Bronchial epithelial cell (primary cell): ENCODE measurements around the gene GALNS. TPM values are rescaled to one million over a fixed set of nuclear protein-coding genes. Genes with fewer than 3 reads are reported as not detected.

Source experiments
- DNase-seq: peaks from one replicate; pipeline ENCODE4 v3.0.0-alpha.2; 2010; ENCODE audit warnings: low read depth
- FAIRE-seq: peaks from 2 replicates; lab custom pipeline; 2011; peaks lifted over from hg19 to GRCh38; lab: Jason Lieb, UNC
- H3K27me3 ChIP-seq: 2 replicates; pipeline ENCODE4 v1.5.1; 2011; ENCODE audit warnings: low read length; ENCODE audit not compliant: control insufficient read depth, insufficient read depth
- H3K36me3 ChIP-seq: 2 replicates; pipeline ENCODE4 v1.5.1; 2011; ENCODE audit warnings: low read length; ENCODE audit not compliant: control insufficient read depth, insufficient read depth
- H3K4me3 ChIP-seq: 2 replicates; pipeline ENCODE4 v1.5.1; 2011; ENCODE audit warnings: mild to moderate bottlenecking, low read depth, low read length, control low read depth
- CTCF ChIP-seq: IDR thresholded peaks from 2 replicates; pipeline ENCODE4 v1.5.1; 2011; ENCODE audit warnings: mild to moderate bottlenecking, moderate library complexity, low read length, control low read depth, inconsistent platforms; ENCODE audit not compliant: insufficient read depth, severe bottlenecking
- total RNA-seq: library from RNA; depleted of rRNA; stranded (reverse); fragments of >200 nt; gene quantifications from 2 replicates; pipeline ENCODE4 v1.2.1, GENCODE V29; 2014

Gene GALNS
- total RNA-seq, 1 donor from 2014 or later = 16.3 TPM

- Histone ChIP-seq H3K4me3 (no peak overlapping the region), H3K36me3 (no peaks in the 10 kb centered on the region), H3K27me3 (peaks cover 9% of the 10 kb centered on the region)
- DNase-seq = no peak
- no peak for TF ChIP-seq CTCF
- no peak for FAIRE-seq
Observed at GRCh38 chr16:88872650-88873331, 16.0 kb upstream of the GALNS start.

- TF ChIP-seq CTCF = no peak
- DNase-seq (no peak), FAIRE-seq (no peak)
- H3K27me3 ChIP-seq = peaks cover 8% of the 10 kb centered on the region
- H3K4me3 ChIP-seq = no peak overlapping the region
- H3K36me3 ChIP-seq = no peaks in the 10 kb centered on the region
Observed at GRCh38 chr16:88871730-88872416, 15.1 kb upstream of the GALNS start.

GRCh38 chr16:88871349-88871702 lies 14.6 kb upstream of the GALNS start:
- no peaks in the 10 kb centered on the region for H3K36me3 ChIP-seq
- peaks cover 8% of the 10 kb centered on the region for H3K27me3 ChIP-seq
- FAIRE-seq (no peak), DNase-seq (no peak)
- H3K4me3 ChIP-seq = no peak overlapping the region
- TF ChIP-seq CTCF = no peak

GRCh38 chr16:88870608-88871348 lies 14.0 kb upstream of the GALNS start:
- no peaks in the 10 kb centered on the region for H3K36me3 ChIP-seq
- peaks cover 8% of the 10 kb centered on the region for H3K27me3 ChIP-seq
- FAIRE-seq (no peak), DNase-seq (no peak)
- TF ChIP-seq CTCF = no peak
- no peak overlapping the region for H3K4me3 ChIP-seq

GRCh38 chr16:88869673-88869980 lies 12.9 kb upstream of the GALNS start:
- no peak for TF ChIP-seq CTCF
- peaks cover 8% of the 10 kb centered on the region for H3K27me3 ChIP-seq
- FAIRE-seq = no peak

More at GRCh38 chr16:88869673-88869980, 12.9 kb upstream of the GALNS start:
- H3K36me3 ChIP-seq = no peaks in the 10 kb centered on the region
- H3K4me3 ChIP-seq = no peak overlapping the region
- DNase-seq = no peak
